ENCODE measurements around the gene ZNF614. TPM values are rescaled to one million over a fixed set of nuclear protein-coding genes. Genes with fewer than 3 reads are reported as not detected.

The ZNF614 gene
- total and polyA plus RNA-seq, 10 of the 15 experiments (the other 5 are each of a cell fraction or from before 2014, with no cell fraction given): 3.9 to 16.0 (median 9.6) TPM

GRCh38 chr19:51980116-51980736 lies 48.0 kb downstream of the ZNF614 start:
- 97% methylated on average over 6 of the region's 6 CpGs for WGBS (ENCODE audit: insufficient coverage, insufficient replicate concordance, low lambda C conversion rate, missing lambda C conversion rate)
- TF ChIP-seq POLR2AphosphoS5 (IDR thresholded peaks at IDR 0.05; ENCODE audit: low read length) (no peak), ZNF217 (IDR thresholded peaks at IDR 0.05) (no peak), HCFC1 (IDR thresholded peaks at IDR 0.05; ENCODE audit: low read length) (no peak), SIN3A (IDR thresholded peaks at IDR 0.05; ENCODE audit: low read depth, low read length) (no peak), ESRRA (IDR thresholded peaks at IDR 0.05; ENCODE audit: low read length) (no peak), RBBP5 (conservative IDR thresholded peaks at IDR 0.05) (no peak), RFX5 (IDR thresholded peaks at IDR 0.05; ENCODE audit: low read depth, low read length) (no peak)
- TF ChIP-seq, protein P1, sequence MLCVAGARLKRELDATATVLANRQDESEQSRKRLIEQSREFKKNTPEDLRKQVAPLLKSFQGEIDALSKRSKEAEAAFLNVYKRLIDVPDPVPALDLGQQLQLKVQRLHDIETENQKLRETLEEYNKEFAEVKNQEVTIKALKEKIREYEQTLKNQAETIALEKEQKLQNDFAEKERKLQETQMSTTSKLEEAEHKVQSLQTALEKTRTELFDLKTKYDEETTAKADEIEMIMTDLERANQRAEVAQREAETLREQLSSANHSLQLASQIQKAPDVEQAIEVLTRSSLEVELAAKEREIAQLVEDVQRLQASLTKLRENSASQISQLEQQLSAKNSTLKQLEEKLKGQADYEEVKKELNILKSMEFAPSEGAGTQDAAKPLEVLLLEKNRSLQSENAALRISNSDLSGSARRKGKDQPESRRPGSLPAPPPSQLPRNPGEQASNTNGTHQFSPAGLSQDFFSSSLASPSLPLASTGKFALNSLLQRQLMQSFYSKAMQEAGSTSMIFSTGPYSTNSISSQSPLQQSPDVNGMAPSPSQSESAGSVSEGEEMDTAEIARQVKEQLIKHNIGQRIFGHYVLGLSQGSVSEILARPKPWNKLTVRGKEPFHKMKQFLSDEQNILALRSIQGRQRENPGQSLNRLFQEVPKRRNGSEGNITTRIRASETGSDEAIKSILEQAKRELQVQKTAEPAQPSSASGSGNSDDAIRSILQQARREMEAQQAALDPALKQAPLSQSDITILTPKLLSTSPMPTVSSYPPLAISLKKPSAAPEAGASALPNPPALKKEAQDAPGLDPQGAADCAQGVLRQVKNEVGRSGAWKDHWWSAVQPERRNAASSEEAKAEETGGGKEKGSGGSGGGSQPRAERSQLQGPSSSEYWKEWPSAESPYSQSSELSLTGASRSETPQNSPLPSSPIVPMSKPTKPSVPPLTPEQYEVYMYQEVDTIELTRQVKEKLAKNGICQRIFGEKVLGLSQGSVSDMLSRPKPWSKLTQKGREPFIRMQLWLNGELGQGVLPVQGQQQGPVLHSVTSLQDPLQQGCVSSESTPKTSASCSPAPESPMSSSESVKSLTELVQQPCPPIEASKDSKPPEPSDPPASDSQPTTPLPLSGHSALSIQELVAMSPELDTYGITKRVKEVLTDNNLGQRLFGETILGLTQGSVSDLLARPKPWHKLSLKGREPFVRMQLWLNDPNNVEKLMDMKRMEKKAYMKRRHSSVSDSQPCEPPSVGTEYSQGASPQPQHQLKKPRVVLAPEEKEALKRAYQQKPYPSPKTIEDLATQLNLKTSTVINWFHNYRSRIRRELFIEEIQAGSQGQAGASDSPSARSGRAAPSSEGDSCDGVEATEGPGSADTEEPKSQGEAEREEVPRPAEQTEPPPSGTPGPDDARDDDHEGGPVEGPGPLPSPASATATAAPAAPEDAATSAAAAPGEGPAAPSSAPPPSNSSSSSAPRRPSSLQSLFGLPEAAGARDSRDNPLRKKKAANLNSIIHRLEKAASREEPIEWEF (IDR thresholded peaks at IDR 0.05; ENCODE audit: insufficient replicate concordance, low read depth, low read length): no peak
- SMC1A ChIA-PET (ENCODE audit: uncharacterized antibody, unreplicated experiment): no interaction called here
- Histone ChIP-seq H4K20me1 (ENCODE audit: control insufficient read depth, insufficient read depth) (no peaks in the 10 kb centered on the region), H3K4me3 (no peak overlapping the region), H3K79me2 (ENCODE audit: control insufficient read depth, insufficient read depth, low read length) (peaks cover 5% of the 10 kb centered on the region), H3K36me3 (ENCODE audit: control insufficient read depth in 2 of 2, insufficient read depth in 2 of 2, low read length in 1 of 2) (no peaks in the 10 kb centered on the region; a peak in 1 of 4 replicates), H3K4me2 (ENCODE audit: control insufficient read depth, insufficient read depth) (no peak overlapping the region), H3K9me3 (replicated peaks; ENCODE audit: control insufficient read depth, insufficient read depth, low read length) (peaks cover 30% of the 10 kb centered on the region; the same call in 2 of the 3 replicates), H3K27ac (ENCODE audit: control insufficient read depth, insufficient read depth) (no peak overlapping the region), H3K4me1 (ENCODE audit: control insufficient read depth, insufficient read depth, low read length) (no peaks in the 10 kb centered on the region), H3K27me3 (replicated peaks in 1 of 2; ENCODE audit: control insufficient read depth in 2 of 2, insufficient read depth in 2 of 2, low read length in 1 of 2) (no peaks in the 10 kb centered on the region), H3K9ac (ENCODE audit: control insufficient read depth, insufficient read depth, low read length) (no peak overlapping the region), H2AFZ (ENCODE audit: control insufficient read depth, low read depth, low read length) (no peak overlapping the region)
- RAD21 ChIA-PET (ENCODE audit: unreplicated experiment): no interaction called here
- no TSS peak for BruUV-seq (replicated peaks)
- CTCF ChIA-PET: no interaction called here
- POLR2A ChIA-PET: interaction anchor here (0.6 kb wide), 1 partner anchor 9 kb away, joined by 6 read pairs; no protein-coding TSS in a partner anchor
- no peak for DNase-seq (ENCODE audit: low read depth, low spot score)
- FAIRE-seq: no peak
- no peak for ATAC-seq
- in situ Hi-C loops (cut with MboI): no loop called here
- intact Hi-C loops (cut with micrococcal nuclease; ENCODE audit: unreplicated experiment): no loop called here

Data from GM12878 (cell line).